Measurements from ENCODE around the gene GRPEL2.

Gene GRPEL2

GRCh38 chr5:149358868-149359495 is 13.7 kb downstream of the GRPEL2 start:
- H3K36me3 ChIP-seq (ENCODE audit: insufficient read depth, low read depth, low read length): peaks cover 21% of the 10 kb centered on the region; the same call in 1 of the 2 replicates
- H3K27me3 ChIP-seq (ENCODE audit: insufficient read depth, low read length): no peaks in the 10 kb centered on the region
- no peaks in the 10 kb centered on the region for H3K4me1 ChIP-seq (ENCODE audit: insufficient read depth, low read length)
- H3K9me3 ChIP-seq (ENCODE audit: insufficient read depth, low read depth, low read length): no peaks in the 10 kb centered on the region
- H3K27ac ChIP-seq (ENCODE audit: low read length): no peak overlapping the region
- peak overlapping the region; percentile 85; the same call in 1 of the 2 replicates for H3K9ac ChIP-seq (ENCODE audit: low read depth, low read length)
- peak overlapping the region; percentile 72 for H3K4me3 ChIP-seq (ENCODE audit: low read length)

GRCh38 chr5:149360272-149360671 is 15.0 kb downstream of the GRPEL2 start:
- H3K9ac ChIP-seq (ENCODE audit: low read depth, low read length): no peak overlapping the region
- H3K9me3 ChIP-seq (ENCODE audit: insufficient read depth, low read depth, low read length): no peaks in the 10 kb centered on the region
- H3K36me3 ChIP-seq (ENCODE audit: insufficient read depth, low read depth, low read length): peaks cover 10% of the 10 kb centered on the region; the same call in 1 of the 2 replicates
- no peaks in the 10 kb centered on the region for H3K27me3 ChIP-seq (ENCODE audit: insufficient read depth, low read length)
- no peak overlapping the region for H3K27ac ChIP-seq (ENCODE audit: low read length)
- no peak overlapping the region for H3K4me3 ChIP-seq (ENCODE audit: low read length)
- no peaks in the 10 kb centered on the region for H3K4me1 ChIP-seq (ENCODE audit: insufficient read depth, low read length)

- Histone ChIP-seq H3K27me3 (ENCODE audit: insufficient read depth, low read length) (no peaks in the 10 kb centered on the region), H3K4me3 (ENCODE audit: low read length) (no peak overlapping the region), H3K27ac (ENCODE audit: low read length) (no peak overlapping the region), H3K36me3 (ENCODE audit: insufficient read depth, low read depth, low read length) (no peaks in the 10 kb centered on the region), H3K9ac (ENCODE audit: low read depth, low read length) (no peak overlapping the region), H3K9me3 (ENCODE audit: insufficient read depth, low read depth, low read length) (no peaks in the 10 kb centered on the region), H3K4me1 (ENCODE audit: insufficient read depth, low read length) (no peaks in the 10 kb centered on the region)
Observed at GRCh38 chr5:149362541-149362940, 17.2 kb downstream of the GRPEL2 start.

- Histone ChIP-seq H3K36me3 (ENCODE audit: insufficient read depth, low read depth, low read length) (0 out of 2 replicates have a peak, but pooled peaks cover 2% of the 10 kb centered on the region), H3K27ac (ENCODE audit: low read length) (no peak overlapping the region), H3K27me3 (ENCODE audit: insufficient read depth, low read length) (no peaks in the 10 kb centered on the region), H3K4me1 (ENCODE audit: insufficient read depth, low read length) (no peaks in the 10 kb centered on the region), H3K9me3 (ENCODE audit: insufficient read depth, low read depth, low read length) (no peaks in the 10 kb centered on the region), H3K4me3 (ENCODE audit: low read length) (no peak overlapping the region), H3K9ac (ENCODE audit: low read depth, low read length) (no peak overlapping the region)
Observed at GRCh38 chr5:149363358-149363757, 18.1 kb downstream of the GRPEL2 start.

GRCh38 chr5:149363936-149364335 is 18.6 kb downstream of the GRPEL2 start:
- H3K36me3 ChIP-seq (ENCODE audit: insufficient read depth, low read depth, low read length): 0 out of 2 replicates have a peak, but pooled peaks cover 3% of the 10 kb centered on the region
- H3K9ac ChIP-seq (ENCODE audit: low read depth, low read length): no peak overlapping the region
- H3K4me3 ChIP-seq (ENCODE audit: low read length): no peak overlapping the region
- H3K9me3 ChIP-seq (ENCODE audit: insufficient read depth, low read depth, low read length): no peaks in the 10 kb centered on the region
- H3K27me3 ChIP-seq (ENCODE audit: insufficient read depth, low read length): no peaks in the 10 kb centered on the region
- no peaks in the 10 kb centered on the region for H3K4me1 ChIP-seq (ENCODE audit: insufficient read depth, low read length)
- no peak overlapping the region for H3K27ac ChIP-seq (ENCODE audit: low read length)

GRCh38 chr5:149364719-149365118 is 19.4 kb downstream of the GRPEL2 start:
- H3K36me3 ChIP-seq (ENCODE audit: insufficient read depth, low read depth, low read length): 0 out of 2 replicates have a peak, but pooled peaks cover 3% of the 10 kb centered on the region
- no peak overlapping the region for H3K27ac ChIP-seq (ENCODE audit: low read length)
- H3K9ac ChIP-seq (ENCODE audit: low read depth, low read length): no peak overlapping the region
- no peaks in the 10 kb centered on the region for H3K4me1 ChIP-seq (ENCODE audit: insufficient read depth, low read length)
- no peaks in the 10 kb centered on the region for H3K27me3 ChIP-seq (ENCODE audit: insufficient read depth, low read length)
- H3K4me3 ChIP-seq (ENCODE audit: low read length): no peak overlapping the region
- H3K9me3 ChIP-seq (ENCODE audit: insufficient read depth, low read depth, low read length): no peaks in the 10 kb centered on the region

- Histone ChIP-seq H3K9me3 (ENCODE audit: insufficient read depth, low read depth, low read length) (no peaks in the 10 kb centered on the region), H3K9ac (ENCODE audit: low read depth, low read length) (no peak overlapping the region), H3K36me3 (ENCODE audit: insufficient read depth, low read depth, low read length) (0 out of 2 replicates have a peak, but pooled peaks cover 3% of the 10 kb centered on the region), H3K27ac (ENCODE audit: low read length) (no peak overlapping the region), H3K27me3 (ENCODE audit: insufficient read depth, low read length) (no peaks in the 10 kb centered on the region), H3K4me1 (ENCODE audit: insufficient read depth, low read length) (no peaks in the 10 kb centered on the region), H3K4me3 (ENCODE audit: low read length) (no peak overlapping the region)
Observed at GRCh38 chr5:149365418-149365817, 20.1 kb downstream of the GRPEL2 start.

- Histone ChIP-seq H3K27me3 (ENCODE audit: insufficient read depth, low read length) (no peaks in the 10 kb centered on the region), H3K9ac (ENCODE audit: low read depth, low read length) (no peak overlapping the region), H3K4me3 (ENCODE audit: low read length) (no peak overlapping the region), H3K27ac (ENCODE audit: low read length) (no peak overlapping the region), H3K9me3 (ENCODE audit: insufficient read depth, low read depth, low read length) (no peaks in the 10 kb centered on the region), H3K36me3 (ENCODE audit: insufficient read depth, low read depth, low read length) (0 out of 2 replicates have a peak, but pooled peaks cover 3% of the 10 kb centered on the region), H3K4me1 (ENCODE audit: insufficient read depth, low read length) (no peaks in the 10 kb centered on the region)
Observed at GRCh38 chr5:149366169-149366729, 20.9 kb downstream of the GRPEL2 start.

- Histone ChIP-seq H3K9me3 (ENCODE audit: insufficient read depth, low read depth, low read length) (no peaks in the 10 kb centered on the region), H3K27me3 (ENCODE audit: insufficient read depth, low read length) (no peaks in the 10 kb centered on the region), H3K27ac (ENCODE audit: low read length) (no peak overlapping the region), H3K36me3 (ENCODE audit: insufficient read depth, low read depth, low read length) (0 out of 2 replicates have a peak, but pooled peaks cover 3% of the 10 kb centered on the region), H3K9ac (ENCODE audit: low read depth, low read length) (no peak overlapping the region), H3K4me3 (ENCODE audit: low read length) (no peak overlapping the region), H3K4me1 (ENCODE audit: insufficient read depth, low read length) (no peaks in the 10 kb centered on the region)
Observed at GRCh38 chr5:149367249-149367971, 22.1 kb downstream of the GRPEL2 start.

- no peak overlapping the region for H3K27ac ChIP-seq (ENCODE audit: low read length)
- no peaks in the 10 kb centered on the region for H3K9me3 ChIP-seq (ENCODE audit: insufficient read depth, low read depth, low read length)
- H3K4me1 ChIP-seq (ENCODE audit: insufficient read depth, low read length): no peaks in the 10 kb centered on the region
- no peak overlapping the region for H3K9ac ChIP-seq (ENCODE audit: low read depth, low read length)
- H3K36me3 ChIP-seq (ENCODE audit: insufficient read depth, low read depth, low read length): 0 out of 2 replicates have a peak, but pooled peaks cover 3% of the 10 kb centered on the region
- H3K4me3 ChIP-seq (ENCODE audit: low read length): no peak overlapping the region
- no peaks in the 10 kb centered on the region for H3K27me3 ChIP-seq (ENCODE audit: insufficient read depth, low read length)
Observed at GRCh38 chr5:149367972-149368645, 22.8 kb downstream of the GRPEL2 start.

- Histone ChIP-seq H3K4me1 (ENCODE audit: insufficient read depth, low read length) (no peaks in the 10 kb centered on the region), H3K9me3 (ENCODE audit: insufficient read depth, low read depth, low read length) (no peaks in the 10 kb centered on the region), H3K4me3 (ENCODE audit: low read length) (no peak overlapping the region), H3K36me3 (ENCODE audit: insufficient read depth, low read depth, low read length) (0 out of 2 replicates have a peak, but pooled peaks cover 3% of the 10 kb centered on the region), H3K9ac (ENCODE audit: low read depth, low read length) (no peak overlapping the region), H3K27me3 (ENCODE audit: insufficient read depth, low read length) (no peaks in the 10 kb centered on the region), H3K27ac (ENCODE audit: low read length) (no peak overlapping the region)
Observed at GRCh38 chr5:149370878-149371277, 25.6 kb downstream of the GRPEL2 start.
